Upper lobe of right lung (tissue), 1 donor: Measurements from ENCODE around the gene SRGAP3. TPM values are rescaled to one million over a fixed set of nuclear protein-coding genes. Genes with fewer than 3 reads are reported as not detected.

ENCODE experiments used
- ATAC-seq: fragments of 200-7000 bp; cut with Tn5 transposase; one replicate; pipeline ENCODE4 v1.9.1; 2020; ENCODE audit warnings: mild to moderate bottlenecking, moderate library complexity
- DNase-seq: peaks from one replicate; pipeline ENCODE4 v3.0.0-alpha.2; 2020
- H3K27ac ChIP-seq: fragments of 200-600 bp; one replicate; pipeline ENCODE4 v1.8.0; 2022
- H3K27me3 ChIP-seq: fragments of 200-600 bp; one replicate; pipeline ENCODE4 v1.8.0; 2022; ENCODE audit warnings: mild to moderate bottlenecking
- H3K36me3 ChIP-seq: fragments of 200-600 bp; one replicate; pipeline ENCODE4 v1.8.0; 2022
- H3K4me1 ChIP-seq: fragments of 200-600 bp; one replicate; pipeline ENCODE4 v1.8.0; 2022
- H3K4me3 ChIP-seq: fragments of 200-600 bp; one replicate; pipeline ENCODE4 v1.8.0; 2022; ENCODE audit warnings: mild to moderate bottlenecking
- H3K9me3 ChIP-seq: fragments of 200-600 bp; one replicate; pipeline ENCODE4 v1.8.0; 2022
- intact Hi-C: fragments of 100-400 bp; cut with DNase I; formaldehyde crosslinking; loops from one replicate; pipeline ENCODE4 v1.11.0; 2022
- total RNA-seq: library from RNA; stranded (reverse); fragmentation: NEBNext Ultra II Directional; extraction: Animal tissue kit (Norgen Biotek cat#: 25700); gene quantifications from one replicate; pipeline ENCODE4 v1.2.1, GENCODE V29; 2021
- TF ChIP-seq, protein P1 (sequence below): fragments of 200-600 bp; IDR thresholded peaks from one replicate; pipeline ENCODE4 v1.8.0; 2022; ENCODE audit warnings: antibody characterized with exemption
- donor health status: DM: no; HTN: yes; CAD: no; lungs with severe emphysema.

The SRGAP3 gene
- total RNA-seq, 1 donor from 2014 or later, result 3.2 TPM

DNA sequence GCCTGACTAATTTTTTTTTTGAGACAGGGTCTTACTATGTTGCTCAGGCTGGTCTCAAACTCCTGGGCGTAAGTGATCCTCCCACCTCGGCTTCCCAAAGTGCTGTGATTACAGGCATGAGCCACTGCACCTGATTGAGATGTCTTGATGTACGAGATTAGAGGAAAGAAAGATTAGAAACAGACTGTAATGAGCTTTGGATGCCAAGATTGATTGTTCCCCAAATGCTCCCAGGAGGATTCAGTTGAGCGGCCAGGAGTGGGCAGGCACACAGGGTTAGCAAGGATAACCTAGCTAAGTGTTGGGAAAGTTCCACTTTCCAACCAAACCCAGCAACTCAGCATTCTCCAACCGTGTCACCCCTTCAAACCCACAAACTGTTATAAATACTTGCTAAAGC, 63.7 kb downstream of the SRGAP3 start:
- H3K4me3 ChIP-seq, result no peak overlapping the region
- no peak for DNase-seq
- no peaks in the 10 kb centered on the region for H3K27me3 ChIP-seq
- no peaks in the 10 kb centered on the region for H3K4me1 ChIP-seq
- intact Hi-C loops, result no loop called here
- no peak overlapping the region for H3K27ac ChIP-seq
- no peak for ATAC-seq
- H3K36me3 ChIP-seq, result no peaks in the 10 kb centered on the region
- TF ChIP-seq, protein P1, sequence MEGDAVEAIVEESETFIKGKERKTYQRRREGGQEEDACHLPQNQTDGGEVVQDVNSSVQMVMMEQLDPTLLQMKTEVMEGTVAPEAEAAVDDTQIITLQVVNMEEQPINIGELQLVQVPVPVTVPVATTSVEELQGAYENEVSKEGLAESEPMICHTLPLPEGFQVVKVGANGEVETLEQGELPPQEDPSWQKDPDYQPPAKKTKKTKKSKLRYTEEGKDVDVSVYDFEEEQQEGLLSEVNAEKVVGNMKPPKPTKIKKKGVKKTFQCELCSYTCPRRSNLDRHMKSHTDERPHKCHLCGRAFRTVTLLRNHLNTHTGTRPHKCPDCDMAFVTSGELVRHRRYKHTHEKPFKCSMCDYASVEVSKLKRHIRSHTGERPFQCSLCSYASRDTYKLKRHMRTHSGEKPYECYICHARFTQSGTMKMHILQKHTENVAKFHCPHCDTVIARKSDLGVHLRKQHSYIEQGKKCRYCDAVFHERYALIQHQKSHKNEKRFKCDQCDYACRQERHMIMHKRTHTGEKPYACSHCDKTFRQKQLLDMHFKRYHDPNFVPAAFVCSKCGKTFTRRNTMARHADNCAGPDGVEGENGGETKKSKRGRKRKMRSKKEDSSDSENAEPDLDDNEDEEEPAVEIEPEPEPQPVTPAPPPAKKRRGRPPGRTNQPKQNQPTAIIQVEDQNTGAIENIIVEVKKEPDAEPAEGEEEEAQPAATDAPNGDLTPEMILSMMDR, result no peak
- H3K9me3 ChIP-seq, result no peaks in the 10 kb centered on the region

DNA sequence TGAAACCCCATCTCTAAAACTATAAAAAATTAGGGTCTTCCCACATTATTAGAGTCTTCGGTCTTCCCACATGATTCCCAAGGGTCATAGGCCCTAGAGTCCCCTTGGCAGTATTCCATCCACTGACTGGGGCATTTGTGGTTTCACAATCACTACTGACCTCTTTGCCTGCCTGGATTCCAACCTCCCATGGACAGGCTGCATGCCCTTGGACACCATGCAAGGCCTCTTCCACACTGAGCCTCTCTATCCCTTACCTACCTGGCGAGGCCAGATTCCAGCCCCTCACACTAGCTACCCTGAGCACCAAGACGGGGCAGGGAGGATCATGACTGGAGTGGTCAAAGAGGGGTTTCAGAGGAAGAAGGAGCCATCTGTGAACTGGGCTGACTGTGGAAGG, 64.4 kb downstream of the SRGAP3 start:
- Histone ChIP-seq H3K36me3 (no peaks in the 10 kb centered on the region), H3K4me1 (no peaks in the 10 kb centered on the region), H3K27me3 (no peaks in the 10 kb centered on the region), H3K9me3 (no peaks in the 10 kb centered on the region), H3K4me3 (no peak overlapping the region), H3K27ac (no peak overlapping the region)
- ATAC-seq (peak; percentile 29), DNase-seq (no peak)
- intact Hi-C loops, result no loop called here
- TF ChIP-seq, protein P1, result no peak

DNA sequence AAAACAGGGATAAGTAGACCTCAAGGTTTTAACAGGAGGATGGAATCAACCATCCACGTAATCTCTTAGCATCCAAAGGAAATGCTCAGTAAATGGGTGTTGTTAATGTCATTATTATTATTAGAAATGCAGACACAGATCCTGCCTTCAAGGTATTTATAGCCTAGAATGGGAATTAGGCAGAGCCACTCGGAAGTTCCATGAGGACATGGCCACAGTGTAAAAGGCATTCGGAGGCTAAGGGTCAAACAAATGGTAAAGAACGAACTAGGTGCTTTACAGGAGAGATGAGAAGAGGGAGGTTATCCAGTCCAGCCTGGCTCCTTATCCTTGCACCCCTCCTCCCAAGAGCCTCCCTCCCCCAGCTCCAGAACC, 65.0 kb downstream of the SRGAP3 start:
- intact Hi-C loops, result no loop called here

DNA sequence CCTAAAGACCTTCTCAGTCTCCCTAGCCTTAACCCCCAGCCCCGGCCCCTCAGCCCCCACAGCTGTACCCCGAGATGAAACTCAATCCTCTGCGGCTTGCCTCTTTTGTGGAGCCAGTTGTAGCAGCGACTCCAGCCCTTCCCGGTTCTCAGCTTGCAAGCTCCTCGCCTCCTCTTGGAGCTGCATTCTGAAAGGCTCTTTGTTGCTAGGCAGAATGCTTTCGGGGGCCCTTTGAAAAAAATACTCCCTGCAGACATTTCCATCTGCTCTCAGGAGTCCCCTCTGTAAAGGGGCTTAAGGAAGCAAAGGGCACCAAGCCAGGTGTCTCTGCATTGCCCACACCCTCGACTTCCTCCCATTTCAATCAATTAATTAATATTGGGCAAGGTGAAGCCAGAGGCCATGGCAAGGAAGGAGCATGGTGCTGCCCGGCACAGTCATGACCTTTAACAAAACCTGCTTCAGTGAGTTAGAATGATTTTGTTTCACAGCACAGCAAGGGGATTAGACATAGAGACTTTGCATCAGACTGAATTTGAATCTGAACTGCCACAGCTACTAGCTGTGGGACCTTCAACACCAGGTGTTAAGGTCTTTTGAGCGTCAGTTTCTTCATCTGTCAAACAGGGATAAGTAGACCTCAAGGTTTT, 65.5 kb downstream of the SRGAP3 start:
- no peak overlapping the region for H3K4me3 ChIP-seq
- H3K4me1 ChIP-seq, result peaks cover 7% of the 10 kb centered on the region
- H3K9me3 ChIP-seq, result no peaks in the 10 kb centered on the region
- no peak overlapping the region for H3K27ac ChIP-seq
- H3K27me3 ChIP-seq, result no peaks in the 10 kb centered on the region
- TF ChIP-seq, protein P1, result no peak
- intact Hi-C loops, result no loop called here
- ATAC-seq (no peak), DNase-seq (no peak)
- no peaks in the 10 kb centered on the region for H3K36me3 ChIP-seq

More for the DNA sequence above, 65.0 kb downstream of the SRGAP3 start:
- no peaks in the 10 kb centered on the region for H3K36me3 ChIP-seq
- TF ChIP-seq, protein P1, result no peak
- no peaks in the 10 kb centered on the region for H3K9me3 ChIP-seq
- no peak for DNase-seq
- H3K27ac ChIP-seq, result no peak overlapping the region
- no peak for ATAC-seq
- peaks cover 6% of the 10 kb centered on the region for H3K4me1 ChIP-seq
- no peaks in the 10 kb centered on the region for H3K27me3 ChIP-seq
- H3K4me3 ChIP-seq, result no peak overlapping the region

DNA sequence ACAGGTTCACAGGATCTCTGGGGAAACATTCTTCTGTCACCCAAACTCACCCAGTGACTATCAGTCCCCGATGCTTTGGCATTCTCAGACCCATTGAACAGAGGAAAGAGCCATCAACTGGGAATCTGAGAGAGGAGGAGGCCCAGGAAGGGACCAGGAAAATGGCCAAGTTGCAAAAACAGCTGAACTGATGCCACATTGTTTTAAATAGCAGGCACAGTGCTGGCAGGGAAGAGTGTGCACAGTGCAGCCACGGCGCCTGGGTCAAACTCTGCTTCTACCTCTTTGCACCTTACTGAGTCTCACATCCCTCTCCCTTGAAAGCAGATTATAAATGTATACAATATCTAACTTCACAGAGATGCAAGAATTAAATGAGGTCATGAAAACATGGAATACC, 66.4 kb downstream of the SRGAP3 start:
- Histone ChIP-seq H3K4me1 (peaks cover 7% of the 10 kb centered on the region), H3K27ac (no peak overlapping the region), H3K27me3 (no peaks in the 10 kb centered on the region), H3K4me3 (no peak overlapping the region), H3K9me3 (no peaks in the 10 kb centered on the region), H3K36me3 (no peaks in the 10 kb centered on the region)
- intact Hi-C loops, result no loop called here
- TF ChIP-seq, protein P1, result no peak
- ATAC-seq (no peak), DNase-seq (no peak)

DNA sequence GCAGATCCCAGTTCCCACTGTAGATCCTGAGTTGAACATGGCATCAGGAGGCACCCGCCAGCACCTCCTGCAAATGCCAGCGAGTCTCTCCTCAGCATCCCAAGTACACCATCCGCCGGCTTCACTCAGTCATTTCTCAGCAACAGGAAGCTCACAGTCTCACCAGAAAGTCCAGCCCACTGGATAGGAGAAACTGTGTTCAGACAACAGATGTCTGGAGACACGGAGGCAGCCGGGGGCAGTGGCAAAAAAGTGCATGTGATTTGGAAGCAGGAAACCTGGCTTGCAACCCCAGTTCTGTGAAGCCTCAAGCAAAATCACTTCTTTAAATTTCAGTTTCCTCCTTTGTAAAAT, 68.7 kb downstream of the SRGAP3 start:
- intact Hi-C loops, result no loop called here

More for the DNA sequence above, 68.7 kb downstream of the SRGAP3 start:
- DNase-seq (no peak), ATAC-seq (no peak)
- Histone ChIP-seq H3K9me3 (no peaks in the 10 kb centered on the region), H3K4me1 (peaks cover 7% of the 10 kb centered on the region), H3K36me3 (no peaks in the 10 kb centered on the region), H3K27ac (no peak overlapping the region), H3K4me3 (no peak overlapping the region), H3K27me3 (no peaks in the 10 kb centered on the region)
- TF ChIP-seq, protein P1, result no peak
